IMR-90 (cell line): Measurements from ENCODE around the gene TRPM3. TPM values are rescaled to one million over a fixed set of nuclear protein-coding genes. Genes with fewer than 3 reads are reported as not detected.

Experiments
- ATAC-seq: fragments of 200-7000 bp; cut with Tn5 transposase; 2 replicates; pipeline ENCODE4 v1.9.1; 2020; ENCODE audit warnings: low read depth, mild to moderate bottlenecking, moderate library complexity
- BruUV-seq: library from RNA; stranded (reverse); fragments of 400-500 nt; replicated peaks from 2 replicates; lab custom pipeline; 2021; lab: Mats Ljungman, UMichigan
- CTCF ChIA-PET: fragments of 300-600 bp; formaldehyde crosslinking; extraction: SDS; loops from one replicate; lab custom pipeline; 2021; ENCODE audit warnings: antibody characterized with exemption; lab: Yijun Ruan, JAX
- POLR2A ChIA-PET: fragments of 300-600 bp; sonication (Branson Sonifier 250); formaldehyde crosslinking; loops from one replicate; lab custom pipeline; 2022; ENCODE audit warnings: antibody characterized with exemption; ENCODE audit not compliant: unreplicated experiment; lab: Charles Lee
- DNase-seq: peaks from one replicate; pipeline ENCODE4 v3.0.0; 2013
- H2AFZ ChIP-seq: replicated peaks from 2 replicates; pipeline ENCODE3; 2013; ENCODE audit warnings: low read length, mild to moderate bottlenecking; ENCODE audit not compliant: poor library complexity
- H2AK5ac ChIP-seq: 2 replicates; pipeline ENCODE4 v1.6.1; 2013; ENCODE audit warnings: low read depth, low read length, inconsistent platforms
- H2AK9ac ChIP-seq: replicated peaks from 2 replicates; pipeline ENCODE3; 2013; ENCODE audit warnings: mild to moderate bottlenecking, low read depth, low read length, moderate library complexity; ENCODE audit not compliant: poor library complexity
- H2BK120ac ChIP-seq: 2 replicates; pipeline ENCODE4 v1.6.1; 2013; ENCODE audit warnings: low read depth, low read length, inconsistent platforms
- H2BK15ac ChIP-seq: 3 replicates; pipeline ENCODE4 v1.6.1; 2013; ENCODE audit warnings: low read depth, low read length, inconsistent platforms
- H2BK20ac ChIP-seq: 2 replicates; pipeline ENCODE4 v1.6.1; 2013; ENCODE audit warnings: low read depth, mild to moderate bottlenecking, inconsistent platforms, low read length, moderate library complexity
- H2BK5ac ChIP-seq: 2 replicates; pipeline ENCODE4 v1.6.1; 2013; ENCODE audit warnings: mild to moderate bottlenecking, low read depth, low read length, inconsistent platforms; ENCODE audit not compliant: poor library complexity, severe bottlenecking
- H3K14ac ChIP-seq: replicated peaks from 2 replicates; pipeline ENCODE4 v1.6.1; 2013; ENCODE audit warnings: low read depth, low read length, inconsistent platforms
- H3K18ac ChIP-seq: 2 replicates; pipeline ENCODE4 v1.6.1; 2013; ENCODE audit warnings: low read depth, low read length, control low read depth
- H3K23ac ChIP-seq: 2 replicates; pipeline ENCODE4 v1.6.1; 2013; ENCODE audit warnings: low read depth, low read length, inconsistent platforms
- H3K27ac ChIP-seq: 2 replicates; pipeline ENCODE4 v1.5.1; 2013; ENCODE audit warnings: mild to moderate bottlenecking, control low read depth, low read length; ENCODE audit not compliant: insufficient read depth
- H3K27me3 ChIP-seq: 2 replicates; pipeline ENCODE4 v1.6.1; 2013; ENCODE audit warnings: low read length; ENCODE audit not compliant: control insufficient read depth, insufficient read depth
- H3K36me3 ChIP-seq: 2 replicates; pipeline ENCODE4 v1.6.1; 2013; ENCODE audit warnings: low read length, mixed read lengths; ENCODE audit not compliant: control insufficient read depth, insufficient read depth
- H3K4ac ChIP-seq: 2 replicates; pipeline ENCODE4 v1.6.1; 2013; ENCODE audit warnings: low read depth, low read length, inconsistent platforms
- H3K4me1 ChIP-seq: 2 replicates; pipeline ENCODE4 v1.6.1; 2013; ENCODE audit warnings: low read length, mixed read lengths; ENCODE audit not compliant: control insufficient read depth, insufficient read depth
- H3K4me2 ChIP-seq: 2 replicates; pipeline ENCODE4 v1.6.1; 2013; ENCODE audit warnings: low read depth, mild to moderate bottlenecking, control low read depth, low read length, moderate library complexity
- H3K4me3 ChIP-seq: 2 replicates; pipeline ENCODE4 v1.5.1; 2013; ENCODE audit warnings: low read depth, mild to moderate bottlenecking, control low read depth, low read length, moderate library complexity; ENCODE audit not compliant: insufficient read depth
- H3K56ac ChIP-seq: 2 replicates; pipeline ENCODE4 v1.6.1; 2013; ENCODE audit warnings: low read length, inconsistent platforms; ENCODE audit not compliant: insufficient read depth; ENCODE audit errors: extremely low read depth
- H3K79me1 ChIP-seq, 2 experiments: 2 replicates each; pipeline ENCODE4 v1.6.1; 2013; ENCODE audit warnings: low read length in 2 of 2, inconsistent platforms in 1 of 2, low read depth in 1 of 2
- H3K9ac ChIP-seq: 2 replicates; pipeline ENCODE4 v1.6.1; 2013; ENCODE audit warnings: low read depth, low read length, control low read depth
- H3K9me1 ChIP-seq: 2 replicates; pipeline ENCODE4 v1.6.1; 2013; ENCODE audit warnings: low read length, inconsistent platforms; ENCODE audit not compliant: insufficient read depth
- H3K9me3 ChIP-seq: 2 replicates; pipeline ENCODE4 v1.6.1; 2013; ENCODE audit warnings: low read length; ENCODE audit not compliant: control insufficient read depth, insufficient read depth
- H4K20me1 ChIP-seq: 2 replicates; pipeline ENCODE4 v1.6.1; 2013; ENCODE audit warnings: low read length, inconsistent platforms; ENCODE audit not compliant: insufficient read depth
- H4K5ac ChIP-seq: 2 replicates; pipeline ENCODE4 v1.6.1; 2013; ENCODE audit warnings: mild to moderate bottlenecking, low read depth, low read length, control low read depth
- H4K8ac ChIP-seq, 2 experiments: 2 replicates each; pipeline ENCODE4 v1.6.1; 2013; ENCODE audit warnings: low read depth in 2 of 2, low read length in 2 of 2, control low read depth in 1 of 2, inconsistent platforms in 1 of 2
- H4K91ac ChIP-seq: 2 replicates; pipeline ENCODE4 v1.6.1; 2013; ENCODE audit warnings: low read depth, low read length, inconsistent platforms; ENCODE audit not compliant: insufficient read depth
- BHLHE40 ChIP-seq: fragments of 150-350 bp; IDR thresholded peaks from 2 replicates; pipeline ENCODE4 v1.6.1; 2016; ENCODE audit warnings: mild to moderate bottlenecking, low read depth, low read length
- CEBPB ChIP-seq: IDR thresholded peaks from 2 replicates; pipeline ENCODE4 v1.6.1; 2012; ENCODE audit warnings: low read depth, low read length, improper control_type of control experiment
- CHD1 ChIP-seq: IDR thresholded peaks from 2 replicates; pipeline ENCODE4 v1.6.1; 2012; ENCODE audit warnings: low read depth, low read length, improper control_type of control experiment
- FOS ChIP-seq: fragments of 150-350 bp; IDR thresholded peaks from 2 replicates; pipeline ENCODE4 v1.6.1; 2016; ENCODE audit warnings: low read depth, low read length
- MAFK ChIP-seq: IDR thresholded peaks from 2 replicates; pipeline ENCODE4 v1.6.1; 2012; ENCODE audit warnings: low read depth, low read length, improper control_type of control experiment
- MXI1 ChIP-seq: IDR thresholded peaks from 2 replicates; pipeline ENCODE4 v1.6.1; 2012; ENCODE audit warnings: low read depth, mild to moderate bottlenecking, low read length, moderate library complexity, borderline replicate concordance
- NFE2L2 ChIP-seq: fragments of 150-350 bp; IDR thresholded peaks from 2 replicates; pipeline ENCODE4 v1.6.1; 2016; ENCODE audit warnings: low read depth, mild to moderate bottlenecking, low read length
- RCOR1 ChIP-seq: IDR thresholded peaks from 2 replicates; pipeline ENCODE4 v1.6.1; 2012; ENCODE audit warnings: mild to moderate bottlenecking, low read length, improper control_type of control experiment; ENCODE audit not compliant: insufficient replicate concordance
- RFX5 ChIP-seq: IDR thresholded peaks from 2 replicates; pipeline ENCODE4 v1.8.0; 2012; ENCODE audit warnings: low read depth, mild to moderate bottlenecking, low read length, moderate library complexity
- SMC3 ChIP-seq: fragments of 150-350 bp; IDR thresholded peaks from 2 replicates; pipeline ENCODE4 v1.6.1; 2016; ENCODE audit warnings: low read depth, mild to moderate bottlenecking, antibody characterized with exemption, low read length, moderate library complexity
- WGBS, 2 experiments: methylation state at CpG; one replicate each; pipeline versions ENCODE4 v1.1.5 to v1.1.7; 2013; ENCODE audit warnings: missing lambda C conversion rate in 2 of 2; ENCODE audit not compliant: insufficient read length in 1 of 2; ENCODE audit errors: extremely low coverage in 2 of 2; 5-methylcytosine and 5-hydroxymethylcytosine counted together
- dilution Hi-C: fragments of 300-500 bp; cut with HindIII; formaldehyde crosslinking; loops from one replicate; pipeline ENCODE4 v1.14.3; 2018; ENCODE audit warnings: low sequenced_read_pairs; ENCODE audit not compliant: unreplicated experiment
- in situ Hi-C: fragments of 300-500 bp; cut with MboI; formaldehyde crosslinking; loops from 3 replicates; pipeline ENCODE4 v1.14.3; 2019; ENCODE audit warnings: low sequenced_read_pairs, inconsistent platforms, mixed read lengths
- intact Hi-C: fragments of 100-400 bp; cut with micrococcal nuclease; formaldehyde crosslinking; loops from 2 replicates; pipeline ENCODE4 v1.10.0; 2022
- polyA plus RNA-seq, 3 experiments: library from polyadenylated mRNA; depleted of rRNA; stranded (reverse); fragments of >200 nt; gene quantifications; 2 replicates each; pipeline ENCODE4 v1.2.3, GENCODE V29; 2012; ENCODE audit warnings: low replicate concordance in 1 of 3
- total RNA-seq: library from RNA; depleted of rRNA; stranded (reverse); fragments of >200 nt; gene quantifications from 2 replicates; pipeline ENCODE4 v1.2.3, GENCODE V29; 2012
- TF ChIP-seq, protein P1 (sequence below): fragments of 150-350 bp; IDR thresholded peaks from 2 replicates; pipeline ENCODE4 v1.6.1; 2016; ENCODE audit warnings: low read depth, mild to moderate bottlenecking, low read length, moderate library complexity, borderline replicate concordance
- TF ChIP-seq, protein P2 (sequence below): conservative IDR thresholded peaks from 2 replicates; pipeline ENCODE4 v1.5.1; 2012; ENCODE audit warnings: mild to moderate bottlenecking, low read depth, low read length, improper control_type of control experiment

Gene TRPM3
- total and polyA plus RNA-seq, 2 of the 4 experiments (the other 2 are of a cell fraction), result not detected

DNA sequence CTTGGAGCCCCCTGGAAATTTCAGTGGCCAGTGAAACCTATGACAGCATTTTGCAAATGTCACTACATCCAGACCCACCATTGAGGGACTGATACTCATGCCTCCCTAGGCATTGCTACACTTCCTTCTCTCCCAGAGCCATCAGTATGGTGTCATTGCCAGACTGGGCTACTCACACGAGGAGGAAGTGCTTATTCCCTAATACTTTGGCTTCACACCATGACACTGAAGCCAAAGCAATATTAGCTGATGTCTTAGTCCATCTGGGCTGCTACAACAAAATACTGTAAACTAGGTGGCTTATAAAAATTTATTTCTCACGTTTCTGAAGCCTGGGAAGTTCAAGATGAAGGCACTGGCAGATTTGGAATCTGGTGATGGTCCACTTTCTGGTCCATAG, 22.6 kb downstream of the TRPM3 start:
- Histone ChIP-seq H3K4ac (no peak overlapping the region), H2AK9ac (no peak overlapping the region), H3K9me3 (no peaks in the 10 kb centered on the region), H3K9ac (no peak overlapping the region), H2AFZ (no peak overlapping the region), H3K18ac (no peak overlapping the region), H3K14ac (no peak overlapping the region), H3K4me3 (no peak overlapping the region), H3K23ac (no peak overlapping the region), H2BK5ac (no peak overlapping the region), H4K5ac (no peak overlapping the region), H3K27me3 (no peaks in the 10 kb centered on the region), H2BK120ac (no peak overlapping the region), H3K9me1 (no peaks in the 10 kb centered on the region; the same call in 1 of the 2 replicates), H3K56ac (no peak overlapping the region), H3K27ac (no peak overlapping the region), H4K91ac (no peak overlapping the region), H2AK5ac (no peak overlapping the region), H4K20me1 (no peaks in the 10 kb centered on the region), H2BK15ac (no peak overlapping the region), H3K4me1 (no peaks in the 10 kb centered on the region), H3K4me2 (no peak overlapping the region), H4K8ac (no peak overlapping the region), H3K36me3 (no peaks in the 10 kb centered on the region), H2BK20ac (no peak overlapping the region), H3K79me1 (no peaks in the 10 kb centered on the region)
- no CpG with 5 or more reads among the region's 2 CpGs for WGBS, 2 experiments
- in situ Hi-C loops (no loop called here), dilution Hi-C loops (no loop called here), intact Hi-C loops (no loop called here)
- DNase-seq (no peak), ATAC-seq (no peak)
- BruUV-seq, result no TSS peak
- CTCF ChIA-PET, result no interaction called here
- POLR2A ChIA-PET, result no interaction called here
- TF ChIP-seq, protein P1, sequence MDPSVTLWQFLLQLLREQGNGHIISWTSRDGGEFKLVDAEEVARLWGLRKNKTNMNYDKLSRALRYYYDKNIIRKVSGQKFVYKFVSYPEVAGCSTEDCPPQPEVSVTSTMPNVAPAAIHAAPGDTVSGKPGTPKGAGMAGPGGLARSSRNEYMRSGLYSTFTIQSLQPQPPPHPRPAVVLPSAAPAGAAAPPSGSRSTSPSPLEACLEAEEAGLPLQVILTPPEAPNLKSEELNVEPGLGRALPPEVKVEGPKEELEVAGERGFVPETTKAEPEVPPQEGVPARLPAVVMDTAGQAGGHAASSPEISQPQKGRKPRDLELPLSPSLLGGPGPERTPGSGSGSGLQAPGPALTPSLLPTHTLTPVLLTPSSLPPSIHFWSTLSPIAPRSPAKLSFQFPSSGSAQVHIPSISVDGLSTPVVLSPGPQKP, result no peak
- no peak for TF ChIP-seq MAFK
- no peak for TF ChIP-seq RFX5
- TF ChIP-seq SMC3, result no peak
- no peak for TF ChIP-seq CEBPB
- TF ChIP-seq RCOR1, result no peak
- no peak for TF ChIP-seq CHD1
- no peak for TF ChIP-seq FOS
- TF ChIP-seq NFE2L2, result no peak
- TF ChIP-seq BHLHE40, result no peak
- TF ChIP-seq MXI1, result no peak
- TF ChIP-seq, protein P2, sequence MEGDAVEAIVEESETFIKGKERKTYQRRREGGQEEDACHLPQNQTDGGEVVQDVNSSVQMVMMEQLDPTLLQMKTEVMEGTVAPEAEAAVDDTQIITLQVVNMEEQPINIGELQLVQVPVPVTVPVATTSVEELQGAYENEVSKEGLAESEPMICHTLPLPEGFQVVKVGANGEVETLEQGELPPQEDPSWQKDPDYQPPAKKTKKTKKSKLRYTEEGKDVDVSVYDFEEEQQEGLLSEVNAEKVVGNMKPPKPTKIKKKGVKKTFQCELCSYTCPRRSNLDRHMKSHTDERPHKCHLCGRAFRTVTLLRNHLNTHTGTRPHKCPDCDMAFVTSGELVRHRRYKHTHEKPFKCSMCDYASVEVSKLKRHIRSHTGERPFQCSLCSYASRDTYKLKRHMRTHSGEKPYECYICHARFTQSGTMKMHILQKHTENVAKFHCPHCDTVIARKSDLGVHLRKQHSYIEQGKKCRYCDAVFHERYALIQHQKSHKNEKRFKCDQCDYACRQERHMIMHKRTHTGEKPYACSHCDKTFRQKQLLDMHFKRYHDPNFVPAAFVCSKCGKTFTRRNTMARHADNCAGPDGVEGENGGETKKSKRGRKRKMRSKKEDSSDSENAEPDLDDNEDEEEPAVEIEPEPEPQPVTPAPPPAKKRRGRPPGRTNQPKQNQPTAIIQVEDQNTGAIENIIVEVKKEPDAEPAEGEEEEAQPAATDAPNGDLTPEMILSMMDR, result no peak
